ENCODE measurements around the gene PLEKHM1. TPM values are rescaled to one million over a fixed set of nuclear protein-coding genes. Genes with fewer than 3 reads are reported as not detected.

Gene PLEKHM1
- total RNA-seq, 1 experiment from 2014 or later, result 28.5 TPM

GRCh38 chr17:45427181-45427835, 63.2 kb downstream of the PLEKHM1 start:
- no peak for ATAC-seq
- Histone ChIP-seq H3K4me1 (ENCODE audit: control insufficient read depth, insufficient read depth, low read length) (no peaks in the 10 kb centered on the region; the same call in 1 of the 2 replicates), H3K9me3 (ENCODE audit: control insufficient read depth, insufficient read depth, low read depth, low read length) (no peaks in the 10 kb centered on the region), H3K4me3 (ENCODE audit: low read depth in 2 of 2, low read length in 2 of 2) (no peak overlapping the region), H3K27ac (ENCODE audit: low read length) (no peak overlapping the region), H3K27me3 (ENCODE audit: control insufficient read depth, insufficient read depth, low read length) (no peaks in the 10 kb centered on the region), H3K36me3 (ENCODE audit: control insufficient read depth, insufficient read depth, low read length) (peaks cover 3% of the 10 kb centered on the region; the same call in 1 of the 2 replicates)
- TF ChIP-seq REST (IDR thresholded peaks at IDR 0.05; ENCODE audit: insufficient read depth in 1 of 2, low read depth in 2 of 2, low read length in 1 of 2) (no peak), TCF7L2 (IDR thresholded peaks at IDR 0.05; ENCODE audit: low read depth, low read length) (no peak), CTCF (IDR thresholded peaks at IDR 0.05) (no peak), POLR2AphosphoS5 (IDR thresholded peaks at IDR 0.05; ENCODE audit: low read depth, low read length) (no peak), SIN3A (IDR thresholded peaks at IDR 0.05; ENCODE audit: borderline replicate concordance, insufficient read depth, low read depth, low read length) (no peak)
- ChIA-PET POLR2A (no interaction called here), CTCF (no interaction called here)
- no TSS peak for BruUV-seq (replicated peaks)
- intact Hi-C loops (cut with micrococcal nuclease; ENCODE audit: unreplicated experiment), result no loop called here
- in situ Hi-C loops (cut with HindIII; ENCODE audit: low pct_unique_long_range_greater_than_20kb, low sequenced_read_pairs), result no loop called here
- no peak for DNase-seq (ENCODE audit: low read depth, low spot score)

- in situ Hi-C loops (cut with HindIII; ENCODE audit: low pct_unique_long_range_greater_than_20kb, low sequenced_read_pairs), result no loop called here
Observed at GRCh38 chr17:45426561-45426960, 64.0 kb downstream of the PLEKHM1 start.

More at GRCh38 chr17:45426561-45426960, 64.0 kb downstream of the PLEKHM1 start:
- Histone ChIP-seq H3K9me3 (ENCODE audit: control insufficient read depth, insufficient read depth, low read depth, low read length) (no peaks in the 10 kb centered on the region), H3K4me1 (ENCODE audit: control insufficient read depth, insufficient read depth, low read length) (no peaks in the 10 kb centered on the region; the same call in 1 of the 2 replicates), H3K27ac (ENCODE audit: low read length) (peak overlapping the region; percentile 89; the same call in 1 of the 2 replicates), H3K4me3 (ENCODE audit: low read depth in 2 of 2, low read length in 2 of 2) (no peak overlapping the region), H3K27me3 (ENCODE audit: control insufficient read depth, insufficient read depth, low read length) (no peaks in the 10 kb centered on the region), H3K36me3 (ENCODE audit: control insufficient read depth, insufficient read depth, low read length) (peaks cover 3% of the 10 kb centered on the region; the same call in 1 of the 2 replicates)
- no TSS peak for BruUV-seq (replicated peaks)
- CTCF ChIA-PET, result interaction anchor here (0.5 to 1.8 kb wide), 3 partner anchors 31 to 278 kb away, joined by 3 to 11 read pairs (median 4); partner anchors contain the start of gene HEXIM1
- TF ChIP-seq SIN3A (IDR thresholded peaks at IDR 0.05; ENCODE audit: borderline replicate concordance, insufficient read depth, low read depth, low read length) (no peak), TCF7L2 (IDR thresholded peaks at IDR 0.05; ENCODE audit: low read depth, low read length) (no peak), POLR2AphosphoS5 (IDR thresholded peaks at IDR 0.05; ENCODE audit: low read depth, low read length) (no peak), REST (IDR thresholded peaks at IDR 0.05; ENCODE audit: insufficient read depth in 1 of 2, low read depth in 2 of 2, low read length in 1 of 2) (no peak), CTCF (IDR thresholded peaks at IDR 0.05) (no peak)
- intact Hi-C loops (cut with micrococcal nuclease; ENCODE audit: unreplicated experiment), result no loop called here
- no peak for ATAC-seq
- POLR2A ChIA-PET, result no interaction called here
- DNase-seq (ENCODE audit: low read depth, low spot score), result no peak

Data from Panc1 (cell line).